Measurements from ENCODE around the gene AMBRA1.

- no peak for TF ChIP-seq CTCF (IDR thresholded peaks at IDR 0.05; ENCODE audit: borderline replicate concordance, extremely low read depth, low read length, poor library complexity, severe bottlenecking)
- TF ChIP-seq EZH2 (IDR thresholded peaks at IDR 0.05; ENCODE audit: borderline replicate concordance, low read depth, low read length, severe bottlenecking) = no peak
Observed at GRCh38 chr11:46640036-46640788, 46.4 kb upstream of the AMBRA1 start.
